ENCODE measurements around the gene BRCA1. TPM values are rescaled to one million over a fixed set of nuclear protein-coding genes. Genes with fewer than 3 reads are reported as not detected.

BRCA1 gene
- polyA plus RNA-seq, 1 donor from 2014 or later, result 1.0 TPM

DNA sequence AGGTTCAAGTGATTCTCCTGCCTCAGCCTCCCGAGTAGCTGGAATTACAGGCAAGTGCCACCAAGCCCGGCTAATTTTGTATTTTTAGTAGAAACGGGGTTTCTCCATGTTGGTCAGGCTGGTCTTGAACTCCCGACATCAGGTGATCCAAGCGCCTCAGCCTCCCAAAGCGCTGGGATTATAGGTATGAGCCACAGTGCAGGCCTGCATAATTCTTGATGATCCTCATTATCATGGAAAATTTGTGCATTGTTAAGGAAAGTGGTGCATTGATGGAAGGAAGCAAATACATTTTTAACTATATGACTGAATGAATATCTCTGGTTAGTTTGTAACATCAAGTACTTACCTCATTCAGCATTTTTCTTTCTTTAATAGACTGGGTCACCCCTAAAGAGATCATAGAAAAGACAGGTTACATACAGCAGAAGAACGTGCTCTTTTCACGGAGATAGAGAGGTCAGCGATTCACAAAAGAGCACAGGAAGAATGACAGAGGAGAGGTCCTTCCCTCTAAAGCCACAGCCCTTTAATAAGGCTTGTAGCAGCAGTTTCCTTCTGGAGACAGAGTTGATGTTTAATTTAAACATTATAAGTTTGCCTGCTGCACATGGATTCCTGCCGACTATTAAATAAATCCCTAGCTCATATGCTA is 62.1 kb downstream of the BRCA1 start:
- no peak overlapping the region for H3K4me3 ChIP-seq (ENCODE audit: low read length)
- H3K27ac ChIP-seq (ENCODE audit: low read length), result no peak overlapping the region

GRCh38 chr17:43056051-43056450 is 69.1 kb downstream of the BRCA1 start:
- no peaks in the 10 kb centered on the region for H3K9me3 ChIP-seq (ENCODE audit: low read length)
- no peaks in the 10 kb centered on the region for H3K79me2 ChIP-seq (replicated peaks; ENCODE audit: insufficient read depth, low read length)
- H3K4me2 ChIP-seq (ENCODE audit: low read length), result no peak overlapping the region
- no peaks in the 10 kb centered on the region for H3F3A ChIP-seq (ENCODE audit: insufficient read depth, low read length, poor library complexity, severe bottlenecking)
- no peaks in the 10 kb centered on the region for H3K36me3 ChIP-seq (ENCODE audit: insufficient read depth, low read length)
- H3K27ac ChIP-seq (ENCODE audit: low read length), result no peak overlapping the region
- no peaks in the 10 kb centered on the region for H3K27me3 ChIP-seq (ENCODE audit: insufficient read depth, low read depth, low read length)
- no peak overlapping the region for H3K9ac ChIP-seq (ENCODE audit: low read length)
- H3K9me2 ChIP-seq (ENCODE audit: insufficient read depth, low read length), result no peaks in the 10 kb centered on the region
- no peak overlapping the region for H3K4me3 ChIP-seq (ENCODE audit: low read length)
- H2AFZ ChIP-seq (ENCODE audit: low read depth, low read length), result no peak overlapping the region
- no peaks in the 10 kb centered on the region for H4K20me1 ChIP-seq (ENCODE audit: insufficient read depth)
- TF ChIP-seq EZH2 (IDR thresholded peaks at IDR 0.05; ENCODE audit: borderline replicate concordance, insufficient read depth, low read length, poor library complexity, severe bottlenecking), result no peak
- no peak for TF ChIP-seq SMC3 (conservative IDR thresholded peaks at IDR 0.05; ENCODE audit: poor library complexity)
- no peak for TF ChIP-seq RAD21 (conservative IDR thresholded peaks at IDR 0.05)
- no peak for TF ChIP-seq TAF1 (IDR thresholded peaks at IDR 0.05; ENCODE audit: low read depth)
- TF ChIP-seq, protein P1, sequence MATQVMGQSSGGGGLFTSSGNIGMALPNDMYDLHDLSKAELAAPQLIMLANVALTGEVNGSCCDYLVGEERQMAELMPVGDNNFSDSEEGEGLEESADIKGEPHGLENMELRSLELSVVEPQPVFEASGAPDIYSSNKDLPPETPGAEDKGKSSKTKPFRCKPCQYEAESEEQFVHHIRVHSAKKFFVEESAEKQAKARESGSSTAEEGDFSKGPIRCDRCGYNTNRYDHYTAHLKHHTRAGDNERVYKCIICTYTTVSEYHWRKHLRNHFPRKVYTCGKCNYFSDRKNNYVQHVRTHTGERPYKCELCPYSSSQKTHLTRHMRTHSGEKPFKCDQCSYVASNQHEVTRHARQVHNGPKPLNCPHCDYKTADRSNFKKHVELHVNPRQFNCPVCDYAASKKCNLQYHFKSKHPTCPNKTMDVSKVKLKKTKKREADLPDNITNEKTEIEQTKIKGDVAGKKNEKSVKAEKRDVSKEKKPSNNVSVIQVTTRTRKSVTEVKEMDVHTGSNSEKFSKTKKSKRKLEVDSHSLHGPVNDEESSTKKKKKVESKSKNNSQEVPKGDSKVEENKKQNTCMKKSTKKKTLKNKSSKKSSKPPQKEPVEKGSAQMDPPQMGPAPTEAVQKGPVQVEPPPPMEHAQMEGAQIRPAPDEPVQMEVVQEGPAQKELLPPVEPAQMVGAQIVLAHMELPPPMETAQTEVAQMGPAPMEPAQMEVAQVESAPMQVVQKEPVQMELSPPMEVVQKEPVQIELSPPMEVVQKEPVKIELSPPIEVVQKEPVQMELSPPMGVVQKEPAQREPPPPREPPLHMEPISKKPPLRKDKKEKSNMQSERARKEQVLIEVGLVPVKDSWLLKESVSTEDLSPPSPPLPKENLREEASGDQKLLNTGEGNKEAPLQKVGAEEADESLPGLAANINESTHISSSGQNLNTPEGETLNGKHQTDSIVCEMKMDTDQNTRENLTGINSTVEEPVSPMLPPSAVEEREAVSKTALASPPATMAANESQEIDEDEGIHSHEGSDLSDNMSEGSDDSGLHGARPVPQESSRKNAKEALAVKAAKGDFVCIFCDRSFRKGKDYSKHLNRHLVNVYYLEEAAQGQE (IDR thresholded peaks at IDR 0.05; ENCODE audit: borderline replicate concordance), result no peak
- TF ChIP-seq CTCF (IDR thresholded peaks at IDR 0.05; ENCODE audit: poor library complexity, severe bottlenecking), result no peak
- TF ChIP-seq MXI1 (conservative IDR thresholded peaks at IDR 0.05; ENCODE audit: poor library complexity, severe bottlenecking), result no peak
- no peak for TF ChIP-seq EP300 (conservative IDR thresholded peaks at IDR 0.05; ENCODE audit: poor library complexity, severe bottlenecking)

More for the DNA sequence above, 62.1 kb downstream of the BRCA1 start:
- H3F3A ChIP-seq (ENCODE audit: insufficient read depth, low read length, poor library complexity, severe bottlenecking), result no peaks in the 10 kb centered on the region
- no peaks in the 10 kb centered on the region for H3K36me3 ChIP-seq (ENCODE audit: insufficient read depth, low read length)
- no peaks in the 10 kb centered on the region for H3K9me3 ChIP-seq (ENCODE audit: low read length)
- no peak overlapping the region for H3K4me2 ChIP-seq (ENCODE audit: low read length)
- H2AFZ ChIP-seq (ENCODE audit: low read depth, low read length), result no peak overlapping the region
- H3K9ac ChIP-seq (ENCODE audit: low read length), result no peak overlapping the region
- H4K20me1 ChIP-seq (ENCODE audit: insufficient read depth), result no peaks in the 10 kb centered on the region
- no peaks in the 10 kb centered on the region for H3K79me2 ChIP-seq (replicated peaks; ENCODE audit: insufficient read depth, low read length)
- no peaks in the 10 kb centered on the region for H3K9me2 ChIP-seq (ENCODE audit: insufficient read depth, low read length)
- no peak for TF ChIP-seq EP300 (conservative IDR thresholded peaks at IDR 0.05; ENCODE audit: poor library complexity, severe bottlenecking)
- TF ChIP-seq TAF1 (IDR thresholded peaks at IDR 0.05; ENCODE audit: low read depth), result no peak
- TF ChIP-seq RAD21 (conservative IDR thresholded peaks at IDR 0.05), result no peak
- no peak for TF ChIP-seq POLR2AphosphoS5 (IDR thresholded peaks at IDR 0.05)
- no peak for TF ChIP-seq SMC3 (conservative IDR thresholded peaks at IDR 0.05; ENCODE audit: poor library complexity)
- TF ChIP-seq, protein P1 (IDR thresholded peaks at IDR 0.05; ENCODE audit: borderline replicate concordance), result no peak
- no peak for TF ChIP-seq MXI1 (conservative IDR thresholded peaks at IDR 0.05; ENCODE audit: poor library complexity, severe bottlenecking)
- no peak for TF ChIP-seq CTCF (IDR thresholded peaks at IDR 0.05; ENCODE audit: poor library complexity, severe bottlenecking)
- TF ChIP-seq EZH2 (IDR thresholded peaks at IDR 0.05; ENCODE audit: borderline replicate concordance, insufficient read depth, low read length, poor library complexity, severe bottlenecking), result no peak
- H3K27me3 ChIP-seq (ENCODE audit: insufficient read depth, low read depth, low read length), result no peaks in the 10 kb centered on the region

Data from neural cell (in vitro differentiated cells).